HK-2 (cell line): ENCODE results near the gene ZNF385B.
"Not testable (repeated sequence)": the region's sequence is repeated elsewhere in the genome, so short reads cannot be mapped to it uniquely, and the experiment has no call there.

Experiments used
- DNase-seq: peaks from one replicate; pipeline ENCODE4 v3.0.0-alpha.2; 2018; ENCODE audit not compliant: unreplicated experiment

Gene ZNF385B

DNA sequence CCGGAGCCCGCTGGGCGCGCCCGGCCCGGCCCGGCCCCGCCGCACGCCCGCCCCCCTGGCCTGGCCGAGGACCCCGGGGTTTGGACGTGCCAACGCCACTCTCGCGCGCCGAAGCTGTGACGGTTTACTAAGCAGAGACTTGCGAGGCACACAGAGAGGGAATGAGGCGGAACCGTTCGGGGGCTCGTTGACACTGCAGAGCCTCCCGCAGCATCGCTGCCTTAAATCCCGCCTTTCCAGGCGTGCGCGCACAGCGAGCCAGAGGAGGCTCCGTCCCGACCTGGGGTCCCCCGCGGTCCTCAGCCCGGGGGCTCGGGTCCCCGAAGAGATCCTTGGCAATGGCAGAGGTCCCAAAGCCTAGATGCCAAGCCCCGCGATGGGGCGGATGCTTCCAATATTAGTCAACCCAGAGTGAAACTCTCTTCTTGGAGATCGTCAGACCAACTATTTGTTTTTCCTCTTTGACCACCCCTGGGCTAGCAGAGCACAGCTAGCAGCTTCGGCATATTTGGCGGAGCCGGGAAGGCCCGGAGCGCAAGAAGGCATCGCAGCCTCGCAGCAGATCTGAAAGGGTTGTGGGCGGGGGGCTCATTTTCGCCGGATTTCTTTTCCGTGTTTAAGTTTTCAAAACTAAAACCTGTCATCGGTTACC is at the start of gene ZNF385B:
ZNF385B (minus strand) TSS at position 197 of the 652 bp plus-strand sequence.
- DNase-seq = peak; percentile 28

DNA sequence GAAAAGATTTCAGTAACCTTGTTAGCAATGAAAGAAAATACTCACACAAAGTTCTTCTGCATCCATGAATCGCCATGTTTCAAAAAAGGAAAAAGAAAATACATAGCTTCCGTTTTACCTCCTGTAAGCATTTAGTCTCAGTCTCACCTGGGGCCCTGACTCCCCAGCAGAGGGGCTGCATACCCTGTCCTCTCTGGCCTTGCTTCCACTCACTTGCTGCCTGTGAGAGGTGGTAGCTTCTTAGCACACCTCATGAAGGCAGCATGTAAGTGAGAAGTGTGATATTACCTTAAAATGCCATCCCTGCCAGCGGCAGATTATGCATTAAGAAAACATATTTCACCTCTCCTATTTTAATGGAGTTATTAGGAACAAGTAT is 49.3 kb upstream of the ZNF385B start:
- DNase-seq = no peak

DNA sequence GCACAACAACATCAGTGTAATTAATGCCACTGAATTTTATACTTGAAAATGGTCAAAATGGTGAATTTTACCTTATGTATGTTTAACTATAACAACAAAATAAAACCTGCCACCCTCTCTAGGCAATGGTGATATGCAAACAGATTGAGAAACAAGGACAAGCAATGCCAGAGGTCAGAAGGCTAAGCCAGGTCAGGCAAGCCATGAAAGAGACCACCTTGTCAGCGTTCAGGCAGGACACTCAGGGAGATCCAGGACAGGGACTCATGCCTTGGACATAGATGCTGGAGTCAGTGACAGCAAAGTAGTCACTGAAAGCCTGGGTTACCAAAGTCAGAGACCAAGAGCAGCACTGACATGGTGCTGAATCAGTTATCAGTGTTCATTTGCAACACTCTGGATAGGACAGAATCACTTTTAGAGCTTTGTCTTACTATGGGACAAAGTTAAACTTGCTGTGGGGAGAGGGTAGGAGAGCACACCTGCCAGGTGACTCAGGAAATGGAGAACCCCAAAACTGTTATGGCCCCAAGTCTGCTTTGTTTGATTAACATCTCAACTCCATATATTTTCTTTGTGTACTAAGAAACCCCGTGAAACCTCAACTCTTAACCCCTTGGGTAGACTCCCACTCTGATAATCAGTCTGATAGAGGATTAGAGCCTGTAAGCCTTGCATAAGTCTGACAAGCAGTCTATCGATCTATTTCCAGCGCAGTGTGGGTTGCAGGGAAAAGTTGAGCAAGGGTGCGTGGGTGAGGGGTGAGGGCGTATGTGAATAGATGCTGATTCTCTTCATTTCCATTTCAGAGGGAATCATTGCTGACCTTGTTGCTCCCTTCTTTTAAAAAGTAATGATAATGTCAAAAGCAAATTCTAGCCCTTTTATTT is 48.7 kb upstream of the ZNF385B start:
- no peak for DNase-seq

DNA sequence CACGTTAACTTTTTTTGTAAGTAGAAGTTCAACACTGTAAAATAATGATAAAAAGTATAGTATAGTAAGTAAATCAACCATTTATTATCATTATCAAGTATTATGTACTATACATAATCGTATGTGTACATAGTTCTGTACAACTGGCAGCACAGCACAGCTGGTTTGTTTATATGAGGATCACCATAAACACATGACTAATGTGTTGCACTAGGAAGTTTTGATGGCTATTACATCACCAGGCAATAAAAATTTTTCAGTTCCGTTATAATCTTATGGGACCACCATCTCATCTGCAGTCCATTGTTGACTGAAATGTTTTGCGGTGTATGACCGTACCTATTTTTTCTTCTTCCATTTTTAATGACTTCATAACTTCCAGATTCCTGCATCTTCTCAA is 39.2 kb upstream of the ZNF385B start:
- no peak for DNase-seq

DNA sequence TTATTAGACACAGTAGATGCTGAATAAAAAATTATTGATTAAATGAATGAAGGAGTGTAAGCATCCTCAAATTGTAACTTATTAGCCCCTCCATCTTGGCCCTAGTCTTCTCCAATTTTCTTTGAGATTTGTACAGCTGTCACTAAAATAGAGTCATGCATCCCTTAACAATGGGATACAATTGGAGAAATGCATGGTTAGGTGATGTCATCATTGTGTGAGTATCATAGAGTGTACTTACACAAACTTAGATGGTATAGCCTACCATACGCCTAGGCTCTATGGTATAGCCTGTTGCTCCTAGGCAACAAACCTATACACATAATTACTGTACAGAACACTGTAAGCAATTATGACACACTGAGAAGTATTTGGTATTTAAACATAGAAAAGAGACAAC is 38.3 kb upstream of the ZNF385B start:
- DNase-seq = no peak

DNA sequence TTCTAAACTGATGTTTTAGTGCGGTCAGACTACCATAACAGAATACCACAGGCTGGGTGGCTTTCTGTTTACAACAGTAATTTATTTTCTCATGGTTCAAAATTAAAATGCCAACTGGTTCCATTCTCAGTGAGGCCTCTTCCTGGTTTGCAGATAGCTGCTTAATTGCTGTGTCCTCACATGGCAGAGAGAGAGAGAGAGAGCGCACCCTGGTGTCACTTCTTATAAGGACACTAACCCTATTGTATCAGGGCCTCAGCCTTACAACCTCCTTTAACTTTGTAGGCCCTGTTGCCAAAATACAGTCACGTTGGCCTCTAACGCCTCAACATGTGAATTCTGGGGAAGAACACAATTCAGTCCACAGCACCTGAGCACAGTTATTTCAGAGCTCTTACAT is 37.5 kb upstream of the ZNF385B start:
- peak; percentile 18 for DNase-seq

DNA sequence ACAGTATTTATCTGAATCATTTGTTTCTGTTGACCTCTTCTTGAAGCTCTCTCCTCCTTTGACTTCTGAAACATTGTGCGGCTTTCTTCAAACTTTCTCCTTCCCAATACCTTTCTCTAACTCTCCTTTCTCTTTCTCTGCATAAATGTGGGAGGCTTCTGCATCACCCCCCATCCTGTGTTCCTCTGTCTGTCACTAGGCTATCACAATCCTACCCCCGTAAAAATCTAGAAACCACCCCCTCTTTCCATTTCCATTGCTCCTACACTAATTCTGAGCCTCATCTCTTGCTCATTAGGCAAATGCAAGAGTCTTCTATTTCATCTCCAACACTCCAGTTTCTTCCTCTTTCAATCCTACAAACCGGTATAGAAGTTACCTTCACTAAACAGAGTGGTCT is 32.2 kb upstream of the ZNF385B start:
- no peak for DNase-seq

DNA sequence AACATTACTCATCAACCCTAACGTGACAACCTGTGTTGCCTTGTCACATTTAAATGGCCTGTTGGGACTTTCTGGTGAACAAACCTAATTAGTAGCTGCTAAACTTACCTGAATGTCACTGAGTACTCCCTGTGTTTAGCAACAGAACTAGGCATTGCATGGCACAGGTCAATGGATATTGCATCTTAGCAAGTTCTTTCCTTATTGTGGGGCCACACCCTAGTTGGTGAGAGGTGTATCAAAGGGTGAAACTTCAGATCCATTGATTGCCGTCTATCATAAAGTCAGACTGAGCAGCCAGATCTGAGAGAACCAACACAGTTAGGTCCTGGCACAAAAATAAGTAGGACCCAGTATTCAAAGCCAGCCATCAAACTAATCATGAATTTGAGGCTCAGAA is 29.8 kb upstream of the ZNF385B start:
- DNase-seq = no peak

DNA sequence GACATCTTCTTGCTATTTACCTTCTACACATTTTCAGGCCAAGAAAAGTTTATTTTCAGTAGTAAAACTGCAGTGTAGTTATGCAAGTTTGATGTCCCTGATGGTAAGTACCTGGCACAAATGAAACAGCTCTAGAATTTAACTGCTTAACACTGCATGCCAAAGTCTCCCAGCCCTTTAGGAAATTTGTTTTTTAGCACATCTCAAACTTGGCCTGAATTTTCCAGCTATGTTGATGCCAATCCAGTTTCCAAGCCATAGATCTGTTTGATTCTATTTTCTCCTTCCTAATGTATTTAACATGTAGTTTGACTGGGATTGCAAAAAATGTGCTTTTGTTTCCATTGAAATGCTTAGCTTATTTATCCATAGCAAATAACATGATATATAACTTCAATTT is 29.3 kb upstream of the ZNF385B start:
- no peak for DNase-seq

DNA sequence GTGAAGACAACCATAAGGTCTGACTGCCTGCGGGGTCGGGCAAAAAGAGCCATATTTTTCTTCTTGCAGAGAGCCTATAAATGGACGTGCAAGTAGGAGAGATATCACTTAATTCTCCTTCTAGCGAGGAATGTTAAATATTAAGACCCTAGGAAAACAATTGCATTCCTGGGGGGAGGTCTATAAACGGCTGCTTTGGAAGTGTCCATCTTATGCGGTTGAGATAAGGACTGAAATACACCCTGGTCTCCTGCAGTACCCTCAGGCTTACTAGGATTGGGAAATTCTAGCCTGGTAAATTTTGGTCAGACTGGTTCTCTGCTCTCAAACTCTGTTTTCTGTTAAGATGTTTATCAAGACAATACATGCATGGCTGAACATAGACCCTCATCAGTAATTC is 27.2 kb upstream of the ZNF385B start:
- not testable (repeated sequence) for DNase-seq

DNA sequence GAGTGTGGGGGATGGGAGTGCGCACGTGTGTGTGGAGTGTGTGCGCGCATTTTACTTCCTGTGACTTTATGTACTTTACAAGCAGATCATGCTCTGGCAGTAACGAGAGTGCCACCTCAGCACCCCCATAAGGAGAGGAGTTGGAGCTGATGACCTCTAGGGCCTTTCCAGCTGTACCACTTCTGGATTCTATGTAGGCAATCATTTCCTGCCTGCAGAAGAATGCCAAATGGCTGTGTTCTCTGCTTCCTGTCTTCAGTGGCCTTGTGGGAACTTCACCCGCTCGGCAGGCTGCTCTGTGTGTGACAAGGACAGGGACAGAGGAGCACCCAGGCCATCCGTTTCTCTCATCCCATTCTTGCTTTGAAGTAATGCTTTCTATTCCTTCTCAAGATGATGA is 22.8 kb upstream of the ZNF385B start:
- DNase-seq = no peak

DNA sequence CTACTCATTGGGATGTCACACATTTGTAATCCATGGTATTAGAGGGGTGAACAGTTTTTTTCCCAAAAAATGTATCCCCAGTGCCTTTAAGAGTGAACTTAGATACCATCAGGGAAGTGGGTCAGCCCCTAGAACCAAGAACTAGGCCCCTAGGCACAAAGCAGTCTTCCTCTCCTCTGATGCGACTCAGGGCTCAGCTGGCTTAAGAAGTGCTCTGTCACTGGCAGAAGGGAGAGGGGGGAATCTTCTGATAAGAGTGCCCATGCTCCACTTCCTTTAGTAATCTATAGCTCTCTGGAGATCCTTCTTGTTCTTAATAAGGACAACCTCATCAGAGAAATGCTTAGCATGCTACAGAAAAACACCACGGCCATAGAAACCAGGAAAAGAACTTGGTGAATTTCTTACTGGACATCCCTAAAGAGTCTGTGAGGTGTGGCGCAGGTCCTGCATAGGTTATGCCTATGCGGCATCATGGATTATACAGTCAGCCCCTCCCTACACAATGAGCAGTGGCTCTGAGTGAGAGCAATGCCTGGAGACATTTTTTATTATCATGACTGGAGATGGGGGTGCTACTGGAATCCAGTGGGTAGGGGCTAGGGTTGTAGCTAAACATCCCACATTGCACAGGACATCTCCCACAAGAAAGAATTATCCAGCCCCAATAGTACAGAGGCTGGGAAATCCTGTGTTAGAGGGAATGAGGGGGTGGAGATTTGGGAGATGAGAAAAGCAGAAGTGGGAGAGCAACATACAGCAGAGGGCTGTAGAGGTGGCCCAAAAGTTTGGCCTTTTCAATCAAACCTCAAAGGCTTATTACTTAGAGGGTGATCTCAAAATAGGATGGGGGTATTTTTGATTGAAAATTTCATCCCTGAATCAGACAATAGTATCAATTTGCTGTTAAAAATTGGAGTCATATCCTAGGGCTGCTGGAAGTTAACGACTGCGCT is 21.7 kb upstream of the ZNF385B start:
- no peak for DNase-seq

DNA sequence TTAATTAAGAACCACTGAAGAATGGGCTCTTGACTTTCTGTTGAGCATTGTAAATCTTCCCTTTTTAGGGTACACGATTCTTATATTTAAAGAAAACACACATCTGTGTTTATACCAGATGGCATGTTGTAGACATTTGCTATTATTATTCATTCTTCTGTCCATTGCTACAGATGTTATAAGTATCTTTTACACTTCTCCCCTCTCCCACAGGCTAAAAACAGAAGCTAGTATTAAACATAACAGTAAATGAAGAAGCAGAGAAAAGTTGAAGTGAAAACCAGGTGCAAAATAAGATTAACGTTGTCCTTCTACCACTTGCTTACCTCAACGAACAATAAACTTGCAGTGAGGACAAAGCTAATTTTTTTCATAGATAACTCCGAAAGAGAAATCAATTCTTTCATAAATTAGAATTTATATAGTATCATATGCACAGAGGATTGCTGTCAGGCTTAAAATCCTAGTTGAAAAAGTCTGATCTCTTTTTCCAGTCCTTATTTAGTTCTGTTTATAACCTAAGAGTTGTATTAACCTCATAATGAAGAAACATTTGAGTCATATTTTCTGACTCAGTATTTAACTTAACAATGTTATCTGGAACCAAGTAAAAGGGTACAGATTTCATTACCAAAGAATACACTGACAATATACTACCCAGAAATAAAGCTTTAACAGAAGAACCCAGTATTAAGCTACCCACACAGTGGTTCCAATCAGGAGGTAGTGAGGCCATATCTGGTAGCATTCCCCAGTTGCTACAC is 16.4 kb upstream of the ZNF385B start:
- DNase-seq = no peak

DNA sequence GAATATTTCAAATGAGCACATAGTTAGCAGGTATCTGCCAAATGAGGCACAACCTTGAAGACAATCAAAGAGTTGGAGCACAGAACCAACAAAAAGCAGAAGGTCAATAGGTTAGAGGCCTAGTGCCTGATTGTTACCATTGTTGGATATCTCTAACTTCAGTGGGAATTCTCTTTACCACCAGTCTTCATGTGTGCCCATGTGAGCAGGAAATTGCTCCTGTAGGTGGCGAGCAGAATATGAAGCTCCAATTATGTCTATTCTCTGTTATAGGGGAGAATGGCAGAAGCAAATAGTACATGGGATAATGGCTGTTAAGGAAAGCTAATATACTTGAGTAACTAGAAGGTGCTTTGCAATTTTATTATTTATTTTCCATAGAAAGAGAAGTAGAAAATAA is 14.9 kb upstream of the ZNF385B start:
- no peak for DNase-seq

DNA sequence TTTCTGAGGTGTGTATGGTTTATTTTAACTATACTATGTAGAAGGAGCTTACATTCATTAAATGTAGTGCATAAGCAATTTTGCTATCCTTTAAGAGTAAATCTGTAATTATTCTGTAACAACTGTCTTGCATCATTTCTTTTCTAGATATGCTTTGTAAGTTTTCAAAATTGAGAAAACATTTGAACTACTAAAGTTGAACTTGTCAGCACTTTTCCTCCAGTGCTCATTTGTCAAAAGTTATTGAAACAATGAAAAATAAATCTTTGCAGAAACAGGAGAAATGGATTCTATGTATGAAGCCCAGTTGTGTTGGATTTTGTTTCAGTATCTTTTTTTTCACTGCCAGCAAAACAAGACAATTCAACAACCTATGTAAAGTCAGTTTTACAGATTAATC is 14.5 kb upstream of the ZNF385B start:
- no peak for DNase-seq

DNA sequence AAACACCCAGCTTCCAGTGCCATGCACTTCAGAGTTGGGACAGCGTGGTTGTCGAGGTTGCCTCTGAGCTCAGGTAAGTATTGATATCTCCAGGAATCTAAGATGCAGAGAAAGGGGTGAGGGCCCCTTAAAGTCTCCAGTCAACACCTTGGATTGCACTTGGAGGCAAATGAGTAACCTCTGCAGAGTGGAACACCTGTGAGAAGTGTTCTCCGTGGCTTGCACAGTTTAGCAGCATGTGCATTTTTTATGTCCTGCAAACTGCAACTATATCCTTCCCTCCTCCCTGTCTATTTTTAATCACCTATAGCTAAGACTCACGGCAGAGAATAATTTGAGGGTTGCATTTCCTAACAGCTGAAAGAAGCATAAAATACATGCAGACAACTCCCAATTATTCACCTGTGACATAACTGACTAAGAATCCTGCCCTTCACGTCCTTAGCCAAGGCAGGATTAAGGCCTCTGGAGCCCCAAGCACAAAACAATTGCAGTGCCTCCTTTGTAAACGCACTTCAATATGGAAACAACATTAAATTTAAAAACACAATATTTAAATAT is 1.6 kb upstream of the ZNF385B start:
- no peak for DNase-seq

DNA sequence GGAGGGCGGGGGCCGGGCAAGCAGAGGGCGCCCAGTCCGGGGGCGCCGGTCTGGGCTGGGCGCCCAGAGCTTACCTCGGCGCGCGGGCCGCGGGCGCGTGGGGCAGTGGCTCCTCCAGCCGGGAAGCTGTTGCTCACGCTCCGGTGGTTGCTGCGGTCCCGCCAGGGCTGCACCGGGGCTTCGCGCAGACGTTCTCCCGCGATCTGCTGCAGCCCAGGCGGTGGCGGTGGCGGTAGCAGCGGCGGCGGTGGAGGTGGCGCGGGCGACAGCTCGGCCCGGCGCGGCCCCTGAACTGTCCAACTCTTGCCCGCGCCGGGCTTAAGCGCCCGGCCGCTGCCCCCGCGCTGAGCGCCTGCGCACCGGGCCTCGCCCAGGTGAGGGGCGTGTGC is 391 bp downstream of the ZNF385B start:
- peak; percentile 21 for DNase-seq

DNA sequence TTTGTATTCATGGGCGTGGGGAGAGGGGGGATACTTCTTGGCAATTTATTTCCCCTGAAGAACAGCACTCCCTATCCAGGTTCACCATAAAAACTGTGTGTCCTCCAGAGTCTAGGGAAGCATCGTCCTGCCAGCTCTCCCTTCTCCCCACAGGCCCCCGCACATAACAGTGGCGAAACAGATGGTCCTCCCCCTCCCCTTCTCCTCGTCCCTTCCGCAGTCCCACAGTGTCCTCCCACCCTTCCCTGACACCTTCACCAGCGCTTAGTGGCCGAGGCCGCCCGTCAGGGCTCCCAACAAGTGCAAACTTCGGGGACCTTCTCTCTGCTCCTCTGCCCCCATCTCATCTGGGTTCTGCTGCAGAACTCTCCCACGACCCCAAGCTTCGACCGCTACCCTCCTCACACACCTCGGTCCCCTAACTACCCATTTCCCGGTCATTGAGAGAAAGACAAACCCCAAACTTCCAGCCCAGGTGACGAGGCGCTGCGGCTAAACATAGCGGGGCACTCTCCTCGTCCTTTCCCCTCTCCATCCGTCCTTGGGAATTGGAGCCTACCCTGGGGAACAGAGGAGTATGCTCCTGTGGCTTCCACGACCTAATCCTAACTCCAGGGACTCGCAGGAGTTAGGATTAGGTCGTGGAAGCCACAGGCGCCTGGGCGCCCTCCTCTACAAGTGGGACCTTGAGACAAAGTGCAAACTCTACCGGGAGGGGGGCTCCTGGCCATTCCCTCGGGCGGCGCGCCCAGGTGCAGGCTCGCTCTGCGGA is 971 bp downstream of the ZNF385B start:
- DNase-seq = no peak

DNA sequence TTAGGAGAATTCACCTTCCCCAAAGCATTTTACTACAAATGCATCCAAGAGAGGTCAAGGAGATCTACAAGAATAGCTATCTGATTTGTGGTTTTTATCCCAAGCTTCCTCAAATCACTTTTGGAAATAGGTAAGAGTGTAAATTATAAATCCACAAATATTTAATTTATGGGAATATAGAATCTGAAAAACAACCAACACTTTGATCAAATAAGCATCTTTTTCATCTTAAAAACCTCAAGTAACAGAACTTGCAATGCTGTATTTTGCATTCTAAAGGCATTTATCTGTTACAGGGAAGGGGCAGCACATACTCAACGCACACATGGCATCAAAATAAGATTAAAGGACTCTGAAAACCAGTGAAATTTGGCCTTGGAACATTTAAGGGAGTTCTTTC is 1.9 kb downstream of the ZNF385B start:
- no peak for DNase-seq

DNA sequence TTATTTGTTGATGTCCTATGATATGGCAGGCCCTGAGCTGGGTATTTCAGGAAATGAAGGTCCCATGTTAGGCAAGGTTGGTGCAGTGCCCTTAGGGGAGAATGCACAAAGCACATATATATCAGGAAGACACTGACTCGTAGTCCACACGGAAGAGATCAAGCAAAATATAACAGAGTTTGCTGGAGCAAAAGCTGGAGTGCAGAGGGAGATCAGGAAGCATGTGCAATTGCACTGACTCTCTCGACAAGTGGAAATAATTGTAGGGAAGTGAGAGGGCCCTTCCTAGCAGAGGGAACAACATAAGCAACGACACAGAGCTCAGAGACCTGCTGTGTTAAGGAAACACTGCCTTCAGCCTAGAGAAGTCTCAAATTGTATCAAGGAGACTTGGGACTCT is 4.2 kb downstream of the ZNF385B start:
- DNase-seq = no peak
